HL-60 (cell line): Measurements from ENCODE around the gene ORMDL1.

Experiments
- CTCF ChIP-seq: IDR thresholded peaks from one replicate; pipeline ENCODE4 v1.5.1; 2011; ENCODE audit warnings: low read length, control low read depth, inconsistent platforms; ENCODE audit not compliant: insufficient read depth
- POLR2AphosphoS5 ChIP-seq: IDR thresholded peaks from 2 replicates; pipeline ENCODE4 v1.6.1; 2012; ENCODE audit warnings: low read depth

GRCh38 chr2:189763908-189764661 lies 20.1 kb downstream of the ORMDL1 start:
- no peak for TF ChIP-seq CTCF
- TF ChIP-seq POLR2AphosphoS5, result no peak
